HG03060 (cell line): ENCODE measurements around the gene CENPT.

ENCODE experiments used
- ATAC-seq: cut with Tn5 transposase; IDR thresholded peaks from one replicate; pipeline ENCODE4 v1.9.1; 2021; ENCODE audit warnings: low read depth, moderate number of reproducible peaks; ENCODE audit not compliant: unreplicated experiment

CENPT gene

DNA sequence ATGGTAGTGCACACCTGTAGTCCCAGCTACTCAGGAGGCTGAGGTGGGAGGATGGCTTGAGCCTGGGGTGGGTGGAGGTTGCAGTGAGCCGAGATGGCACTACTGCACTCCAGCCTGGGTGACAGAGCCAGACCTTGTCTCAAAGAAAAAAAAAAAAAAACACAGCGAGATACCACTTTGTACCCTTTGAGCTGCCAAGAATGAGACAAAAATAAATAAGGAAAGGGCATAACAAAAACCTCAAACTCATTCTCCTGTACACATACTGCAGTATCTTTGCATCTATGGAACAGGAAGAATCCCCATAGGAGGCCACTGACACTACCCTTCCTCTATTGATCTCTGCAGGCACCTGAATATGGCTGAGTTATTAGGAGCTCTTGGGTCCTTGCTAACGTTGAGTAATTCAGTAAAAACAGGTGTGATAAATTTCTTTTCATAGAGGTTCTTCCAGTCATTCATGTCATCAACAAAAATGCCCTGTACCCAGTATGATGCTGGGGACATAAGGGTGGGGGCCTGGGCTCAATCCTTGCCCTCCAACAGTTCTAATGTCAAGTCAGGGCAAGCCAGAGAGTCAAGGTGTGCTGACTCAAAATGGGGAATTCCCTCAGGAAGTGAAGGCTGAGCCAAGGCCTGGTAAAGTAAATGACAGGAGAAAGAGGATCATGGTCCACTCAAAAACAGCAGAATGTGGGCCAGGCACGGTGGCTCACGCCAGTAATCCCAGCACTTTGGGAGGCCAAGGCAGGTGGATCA lies 68.1 kb downstream of the CENPT start:
- no peak for ATAC-seq
